Sigmoid colon (tissue), 7 donors: Measurements from ENCODE around the gene PLOD3. TPM values are rescaled to one million over a fixed set of nuclear protein-coding genes. Genes with fewer than 3 reads are reported as not detected.

Experiments used
- DNase-seq: peaks from one replicate; pipeline ENCODE4 v3.0.0-alpha.2; 2019
- H3K27ac ChIP-seq, 4 donors: fragments of 200-600 bp; sonication (generic); one replicate each; pipeline ENCODE4 v1.5.1; 2016 to 2019; ENCODE audit warnings: mild to moderate bottlenecking in 1 of 4
- H3K27me3 ChIP-seq, 3 donors: fragments of 200-600 bp; sonication (generic); one replicate each; pipeline ENCODE4 v1.5.1; 2019; ENCODE audit warnings: mild to moderate bottlenecking in 1 of 3
- H3K36me3 ChIP-seq, 4 donors: fragments of 200-600 bp; sonication (generic); one replicate each; pipeline ENCODE4 v1.5.1; 2016 to 2019
- H3K4me1 ChIP-seq, 4 donors: fragments of 200-600 bp; sonication (generic); one replicate each; pipeline ENCODE4 v1.5.1; 2017 to 2019
- H3K4me3 ChIP-seq, 4 donors: fragments of 200-600 bp; sonication (generic); one replicate each; pipeline ENCODE4 v1.5.1; 2017 to 2019; ENCODE audit warnings: mild to moderate bottlenecking in 2 of 4, moderate library complexity in 1 of 4
- H3K9me3 ChIP-seq, 4 donors: fragments of 200-600 bp in 3 of 4; sonication (generic) in 3 of 4; one replicate each; pipeline versions ENCODE4 v1.5.1 to v1.6.1; 2013 to 2019
- EP300 ChIP-seq, 4 donors: sonication (generic); formaldehyde crosslinking; IDR thresholded peaks; one replicate each; pipeline ENCODE4 v1.6.1; 2017; ENCODE audit warnings: antibody characterized with exemption in 4 of 4
- POLR2A ChIP-seq, 2 donors: fragments of 450-650 bp; IDR thresholded peaks; one replicate each; pipeline ENCODE4 v1.6.1; 2016; ENCODE audit warnings: antibody characterized with exemption in 2 of 2, mild to moderate bottlenecking in 2 of 2, moderate library complexity in 2 of 2
- POLR2AphosphoS5 ChIP-seq, 4 donors: sonication (generic); formaldehyde crosslinking; IDR thresholded peaks; one replicate each; pipeline ENCODE4 v1.6.1; 2017; ENCODE audit warnings: antibody characterized with exemption in 4 of 4
- WGBS, 2 donors: extraction: QIAGEN DNeasy Blood & Tissue Kit; methylation state at CpG; one replicate each; pipeline ENCODE4 v1.1.7; 2013; 5-methylcytosine and 5-hydroxymethylcytosine counted together
- intact Hi-C: fragments of 100-400 bp; cut with DNase I; formaldehyde crosslinking; loops from one replicate; pipeline ENCODE4 v1.15.1; 2023
- polyA plus RNA-seq, 3 donors: library from polyadenylated mRNA; stranded (reverse); fragments of 200-250 nt; gene quantifications; one replicate each; pipeline ENCODE4 v1.2.3, GENCODE V29; 2013
- total RNA-seq, 4 donors: library from RNA; depleted of rRNA; stranded (reverse); fragments of >200 nt; gene quantifications; one replicate each; pipeline ENCODE4 v1.1.0, GENCODE V29; 2016
- TF ChIP-seq, protein P1 (sequence below), 4 experiments: fragments of 450-650 bp in 3 of 4; fragments of 200-600 bp in 1 of 4; IDR thresholded peaks; one replicate each; pipeline ENCODE4 v1.5.1; 2016 to 2019; ENCODE audit warnings: antibody characterized with exemption in 4 of 4, mild to moderate bottlenecking in 3 of 4, moderate library complexity in 2 of 4
- donor health status: healthy with polysubstance abuse.
- donor health status: Bipolar disorder and iron deficiency.
- donor health status: healthy.

The PLOD3 gene
- total and polyA plus RNA-seq, 7 donors, result 18.0 to 57.3 (median 26.0) TPM

DNA sequence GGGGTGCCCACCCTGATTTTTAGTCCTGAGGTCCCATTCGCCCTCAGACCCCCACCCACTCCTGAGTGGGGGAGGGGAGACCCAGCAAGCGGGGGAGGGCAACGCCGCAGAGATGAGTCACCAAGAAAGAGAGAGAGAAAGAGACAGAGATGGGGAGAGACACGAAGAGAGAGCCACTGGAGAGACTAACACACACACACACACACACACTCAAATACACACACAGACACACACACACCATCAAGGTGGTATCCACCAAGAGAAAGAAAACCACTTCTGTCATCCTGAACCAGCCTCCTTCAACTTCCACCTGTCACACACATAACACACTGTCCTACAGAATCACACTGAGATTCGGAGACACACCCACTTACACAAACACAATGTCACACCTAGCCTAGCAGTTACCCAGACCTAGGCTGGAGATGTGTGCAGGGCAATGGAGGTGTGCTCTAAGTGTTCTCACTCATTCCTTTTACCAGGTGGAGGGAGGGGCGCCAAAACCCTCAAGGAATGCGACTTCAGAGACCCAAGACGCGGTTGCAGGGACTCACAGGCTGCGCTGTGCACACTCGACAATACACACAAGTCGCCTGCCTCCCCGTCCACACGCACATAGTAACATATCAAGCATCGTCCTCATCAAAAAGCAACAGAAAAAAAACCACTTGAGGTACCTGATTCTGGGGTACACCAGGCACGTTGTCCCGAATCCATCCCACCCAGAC is 48.1 kb downstream of the PLOD3 start:
- no peak for DNase-seq
- 2 to 3% methylated on average over 18 of the region's 18 CpGs for WGBS, 2 donors

DNA sequence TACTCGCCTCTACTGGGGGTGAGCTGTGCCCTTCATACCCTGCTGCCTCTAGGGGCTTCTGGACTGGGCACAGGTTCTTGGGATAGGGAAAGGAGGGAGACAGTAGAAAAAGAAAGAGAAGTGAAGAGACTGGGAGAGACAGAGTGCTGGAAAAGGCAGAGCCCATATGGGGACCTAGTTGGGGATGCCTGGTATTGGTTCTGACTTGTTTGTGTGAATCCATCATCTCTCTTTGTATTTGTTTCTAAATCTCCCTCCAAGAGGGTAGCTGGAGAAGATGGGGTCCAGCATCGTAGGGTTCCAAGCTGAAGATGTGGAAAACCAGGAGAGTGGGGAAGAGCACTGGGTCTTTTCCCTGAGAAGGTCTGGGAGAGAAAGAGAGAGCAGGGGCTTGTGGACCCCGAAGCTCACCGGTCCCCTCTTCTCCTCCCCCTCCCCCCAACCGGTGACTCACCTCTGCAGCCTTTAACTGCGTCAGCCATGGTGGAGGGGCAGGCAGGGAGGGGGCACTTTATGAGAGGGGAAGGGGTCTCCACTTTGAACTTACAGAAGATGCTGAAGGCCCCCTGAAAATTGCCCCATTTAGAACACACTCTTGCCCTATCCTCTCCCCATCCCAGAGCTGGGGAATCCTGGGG is 48.9 kb downstream of the PLOD3 start:
- H3K27ac ChIP-seq, result no peak overlapping the region

More for the DNA sequence above, 48.1 kb downstream of the PLOD3 start:
- peaks cover 0 to 53% (median 47%) of the 10 kb centered on the region in 4 donors for H3K4me1 ChIP-seq
- no peak overlapping the region for H3K27ac ChIP-seq
- TF ChIP-seq POLR2AphosphoS5 (IDR thresholded peaks at IDR 0.05), result no peak
- TF ChIP-seq EP300 (IDR thresholded peaks at IDR 0.05), result no peak
- no peak for TF ChIP-seq POLR2A (IDR thresholded peaks at IDR 0.05)
- no peak overlapping the region for H3K4me3 ChIP-seq
- intact Hi-C loops, result loop anchor here (1.0 to 10.0 kb wide), 2 partner anchors 25 to 274 kb away; partner anchors contain the start of gene ACHE
- H3K36me3 ChIP-seq, result no peaks in the 10 kb centered on the region
- H3K9me3 ChIP-seq, result no peaks in the 10 kb centered on the region
- H3K27me3 ChIP-seq, result peaks cover 78 to 100% (median 97%) of the 10 kb centered on the region in 3 donors

DNA sequence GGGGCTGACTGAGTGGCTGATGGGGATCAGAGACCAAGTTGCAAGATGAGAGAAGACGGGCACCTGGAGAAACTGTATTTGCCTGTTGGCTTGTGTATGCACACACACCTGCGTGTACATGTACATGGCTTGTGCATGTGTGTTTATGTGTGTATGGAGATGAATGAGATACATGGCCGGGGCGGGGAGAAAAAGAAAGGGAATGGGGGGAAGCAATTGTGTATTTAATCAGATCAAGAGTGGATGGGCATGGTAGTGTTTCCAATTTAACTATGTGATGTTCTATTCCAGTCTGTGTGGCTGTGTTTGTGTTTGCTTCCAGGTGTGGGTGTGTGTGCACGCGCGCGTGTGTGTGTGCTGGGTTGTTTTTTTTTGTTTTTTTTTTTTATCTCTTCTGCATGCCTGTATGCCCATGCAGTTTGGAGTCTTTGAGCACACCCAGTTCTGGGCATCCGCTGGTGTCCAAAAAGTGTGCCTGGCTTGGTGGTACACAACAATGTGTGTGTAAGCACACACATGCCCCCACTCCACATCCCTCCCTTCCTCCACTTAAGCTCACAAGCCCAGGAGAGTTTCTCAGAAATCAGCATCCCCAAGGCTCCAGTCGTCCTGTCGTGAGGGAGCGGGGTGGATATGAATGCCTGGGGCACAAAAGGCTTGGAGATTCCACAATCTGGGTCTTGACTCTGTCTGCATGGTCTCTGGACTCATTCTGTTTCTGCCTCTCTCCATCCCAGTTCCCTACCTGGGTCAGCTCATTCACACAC is 49.6 kb downstream of the PLOD3 start:
- Histone ChIP-seq H3K4me1 (peaks cover 0 to 56% (median 52%) of the 10 kb centered on the region in 4 donors), H3K36me3 (no peaks in the 10 kb centered on the region), H3K27ac (no peak overlapping the region), H3K4me3 (no peak overlapping the region), H3K9me3 (no peaks in the 10 kb centered on the region), H3K27me3 (peaks cover 78 to 100% (median 97%) of the 10 kb centered on the region in 3 donors)
- TF ChIP-seq EP300 (IDR thresholded peaks at IDR 0.05), result no peak
- TF ChIP-seq, protein P1, sequence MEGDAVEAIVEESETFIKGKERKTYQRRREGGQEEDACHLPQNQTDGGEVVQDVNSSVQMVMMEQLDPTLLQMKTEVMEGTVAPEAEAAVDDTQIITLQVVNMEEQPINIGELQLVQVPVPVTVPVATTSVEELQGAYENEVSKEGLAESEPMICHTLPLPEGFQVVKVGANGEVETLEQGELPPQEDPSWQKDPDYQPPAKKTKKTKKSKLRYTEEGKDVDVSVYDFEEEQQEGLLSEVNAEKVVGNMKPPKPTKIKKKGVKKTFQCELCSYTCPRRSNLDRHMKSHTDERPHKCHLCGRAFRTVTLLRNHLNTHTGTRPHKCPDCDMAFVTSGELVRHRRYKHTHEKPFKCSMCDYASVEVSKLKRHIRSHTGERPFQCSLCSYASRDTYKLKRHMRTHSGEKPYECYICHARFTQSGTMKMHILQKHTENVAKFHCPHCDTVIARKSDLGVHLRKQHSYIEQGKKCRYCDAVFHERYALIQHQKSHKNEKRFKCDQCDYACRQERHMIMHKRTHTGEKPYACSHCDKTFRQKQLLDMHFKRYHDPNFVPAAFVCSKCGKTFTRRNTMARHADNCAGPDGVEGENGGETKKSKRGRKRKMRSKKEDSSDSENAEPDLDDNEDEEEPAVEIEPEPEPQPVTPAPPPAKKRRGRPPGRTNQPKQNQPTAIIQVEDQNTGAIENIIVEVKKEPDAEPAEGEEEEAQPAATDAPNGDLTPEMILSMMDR (IDR thresholded peaks at IDR 0.05), result no peak
- whole genome bisulfite sequencing, 2 donors, result 4 to 6% methylated on average over 12 of the region's 12 CpGs
- no peak for DNase-seq
- intact Hi-C loops, result loop anchor here (10.0 kb wide), 1 partner anchor 273 kb away; the partner anchor contains the start of gene ACHE

More for the DNA sequence above, 48.9 kb downstream of the PLOD3 start:
- WGBS, 2 donors, result 5 to 6% methylated on average over 6 of the region's 6 CpGs
- Histone ChIP-seq H3K36me3 (no peaks in the 10 kb centered on the region), H3K4me3 (no peak overlapping the region), H3K27me3 (peaks cover 78 to 100% (median 97%) of the 10 kb centered on the region in 3 donors), H3K9me3 (no peaks in the 10 kb centered on the region), H3K4me1 (peaks cover 0 to 55% (median 52%) of the 10 kb centered on the region in 4 donors)
- intact Hi-C loops, result loop anchor here (1.0 to 10.0 kb wide), 2 partner anchors 24 to 274 kb away; partner anchors contain the start of gene ACHE
- DNase-seq, result no peak
- TF ChIP-seq EP300 (IDR thresholded peaks at IDR 0.05) (no peak), POLR2A (IDR thresholded peaks at IDR 0.05) (no peak), POLR2AphosphoS5 (IDR thresholded peaks at IDR 0.05) (no peak)
- TF ChIP-seq, protein P1 (IDR thresholded peaks at IDR 0.05), result no peak

DNA sequence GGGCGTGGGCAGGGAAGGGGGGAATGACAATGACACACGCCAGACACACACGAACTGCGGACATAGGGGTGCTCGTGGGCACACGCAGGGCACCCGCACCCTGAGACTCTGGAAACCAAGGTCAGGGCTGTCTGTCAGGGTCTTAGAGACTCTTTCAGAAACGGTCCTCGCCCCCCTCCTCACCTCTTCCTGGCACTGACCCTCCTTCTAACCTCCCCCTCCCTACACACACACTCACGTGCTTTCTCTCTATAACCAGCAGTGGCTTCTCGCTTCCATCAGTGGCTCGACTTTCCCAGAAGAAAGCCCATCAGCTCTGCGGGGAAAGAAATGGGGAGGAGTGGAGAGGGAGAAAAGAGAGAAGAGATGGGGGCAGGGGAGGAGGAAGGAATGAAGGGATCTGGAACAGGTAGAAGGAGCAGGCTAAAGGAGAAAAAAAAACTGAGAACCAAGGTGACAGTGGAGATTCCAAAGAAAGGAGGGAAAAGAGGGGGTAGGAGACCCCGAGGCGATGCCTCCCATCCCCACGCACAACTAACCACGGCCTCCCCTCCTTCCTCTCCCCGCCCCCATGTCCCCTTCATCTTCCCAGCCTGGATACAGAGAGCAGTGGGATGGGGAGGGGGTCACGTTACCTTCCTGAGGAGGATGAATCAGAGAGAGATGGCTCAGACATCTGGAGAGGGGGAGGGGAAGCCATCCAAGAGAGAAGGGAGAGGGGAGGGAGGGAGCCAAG is 50.3 kb downstream of the PLOD3 start:
- peaks cover 76 to 100% (median 97%) of the 10 kb centered on the region in 3 donors for H3K27me3 ChIP-seq

More for the DNA sequence above, 50.3 kb downstream of the PLOD3 start:
- TF ChIP-seq POLR2A (IDR thresholded peaks at IDR 0.05) (no peak), EP300 (IDR thresholded peaks at IDR 0.05) (no peak), POLR2AphosphoS5 (IDR thresholded peaks at IDR 0.05) (no peak)
- TF ChIP-seq, protein P1 (IDR thresholded peaks at IDR 0.05), result no peak
- Histone ChIP-seq H3K4me3 (no peak overlapping the region), H3K27ac (no peak overlapping the region), H3K4me1 (peaks cover 0 to 54% (median 50%) of the 10 kb centered on the region in 4 donors), H3K36me3 (no peaks in the 10 kb centered on the region), H3K9me3 (no peaks in the 10 kb centered on the region)
- intact Hi-C loops, result loop anchor here (10.0 kb wide), 1 partner anchor 272 kb away; the partner anchor contains the start of gene ACHE
- no peak for DNase-seq
- 2 to 3% methylated on average over 19 of the region's 19 CpGs for WGBS, 2 donors
